Testis (tissue), 3 donors: Measurements from ENCODE around the gene ACY1. TPM values are rescaled to one million over a fixed set of nuclear protein-coding genes. Genes with fewer than 3 reads are reported as not detected.
A peak's percentile ranks its signal among the peaks of the same experiment; 100 is the strongest.

Source experiments
- DNase-seq: peaks from one replicate; pipeline ENCODE4 v3.0.0-alpha.2; 2019
- H3K27ac ChIP-seq, 2 donors: fragments of 200-600 bp; sonication (generic); one replicate each; pipeline ENCODE4 v1.5.1; 2019
- H3K27me3 ChIP-seq: fragments of 200-600 bp; sonication (generic); one replicate; pipeline ENCODE4 v1.5.1; 2019
- H3K36me3 ChIP-seq: fragments of 200-600 bp; sonication (generic); one replicate; pipeline ENCODE4 v1.5.1; 2017; ENCODE audit warnings: low read depth; ENCODE audit errors: missing control alignments
- H3K4me1 ChIP-seq: fragments of 200-600 bp; sonication (generic); one replicate; pipeline ENCODE4 v1.5.1; 2019
- H3K4me3 ChIP-seq, 2 donors: fragments of 200-600 bp; sonication (generic); one replicate each; pipeline ENCODE4 v1.5.1; 2017 to 2019
- H3K9me3 ChIP-seq: fragments of 200-600 bp; sonication (generic); one replicate; pipeline ENCODE4 v1.5.1; 2017
- CTCF ChIP-seq, 3 experiments: fragments of 450-650 bp in 2 of 3; fragments of 200-600 bp in 1 of 3; sonication (generic) in 1 of 3; IDR thresholded peaks; one replicate each; pipeline ENCODE4 v1.5.1; 2016 to 2019; ENCODE audit warnings: antibody characterized with exemption in 3 of 3, mild to moderate bottlenecking in 2 of 3, moderate library complexity in 1 of 3
- POLR2A ChIP-seq: fragments of 450-650 bp; IDR thresholded peaks from one replicate; pipeline ENCODE4 v1.6.1; 2017; ENCODE audit warnings: antibody characterized with exemption, mild to moderate bottlenecking, moderate library complexity
- WGBS, 2 donors: methylation state at CpG; one replicate each; pipeline ENCODE4 v1.1.5; 2018; 5-methylcytosine and 5-hydroxymethylcytosine counted together
- intact Hi-C: fragments of 100-400 bp; cut with DNase I; formaldehyde crosslinking; loops from one replicate; pipeline ENCODE4 v1.15.1; 2023; ENCODE audit warnings: low total_unique reads
- polyA plus RNA-seq: library from polyadenylated mRNA; stranded (reverse); fragments of 350-450 nt; fragmentation: Illumina TruSeq; extraction: RNeasy Lipid Tissue Mini Kit (QIAGEN cat#74804); gene quantifications from one replicate; pipeline ENCODE4 v1.2.3, GENCODE V29; 2014; ENCODE audit warnings: low read depth, low replicate concordance; ENCODE audit not compliant: insufficient read depth
- total RNA-seq, 2 donors: library from RNA; depleted of rRNA; stranded (reverse); fragments of >200 nt; gene quantifications; one replicate each; pipeline ENCODE4 v1.2.3, GENCODE V29; 2016

The ACY1 gene
- total and polyA plus RNA-seq, 3 donors from 2014 or later: 16.0 to 26.7 (median 17.1) TPM

DNA sequence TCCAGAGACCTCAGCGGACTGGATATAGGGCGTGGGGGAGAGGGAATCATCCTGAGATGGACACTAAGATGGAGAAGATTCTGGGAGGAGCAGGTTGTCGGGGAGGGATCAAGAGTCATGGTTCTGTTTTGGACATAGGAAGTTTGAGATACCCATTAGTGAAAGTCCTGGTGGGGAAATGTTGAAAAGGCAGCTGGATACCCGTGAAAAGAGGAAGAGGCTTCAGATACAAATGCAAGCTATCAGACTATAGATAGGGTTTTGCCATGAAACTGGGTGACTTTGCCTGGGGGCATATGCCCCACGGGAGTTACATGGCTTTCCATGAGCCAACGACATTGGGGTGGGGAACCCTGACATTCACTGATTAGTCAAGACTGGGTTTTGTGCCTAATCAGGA lies 29.2 kb upstream of the ACY1 start:
- Histone ChIP-seq H3K4me1 (peaks cover 7% of the 10 kb centered on the region), H3K36me3 (no peaks in the 10 kb centered on the region), H3K27me3 (no peaks in the 10 kb centered on the region), H3K4me3 (no peak overlapping the region), H3K27ac (no peak overlapping the region), H3K9me3 (no peaks in the 10 kb centered on the region)
- intact Hi-C loops: no loop called here
- 75 to 84% methylated on average over 6 of the region's 6 CpGs for WGBS, 2 donors
- TF ChIP-seq CTCF (IDR thresholded peaks at IDR 0.05) (no peak), POLR2A (no peak)
- no peak for DNase-seq

- Histone ChIP-seq H3K27ac (no peak overlapping the region), H3K9me3 (no peaks in the 10 kb centered on the region), H3K36me3 (no peaks in the 10 kb centered on the region), H3K27me3 (no peaks in the 10 kb centered on the region), H3K4me1 (peaks cover 7% of the 10 kb centered on the region), H3K4me3 (no peak overlapping the region)
- TF ChIP-seq POLR2A (no peak), CTCF (IDR thresholded peaks at IDR 0.05) (no peak)
- WGBS, 2 donors: 62 to 84% methylated on average over 1 of the region's 1 CpG
- intact Hi-C loops: no loop called here
- no peak for DNase-seq
Measured at GRCh38 chr3:51954713-51955112, 28.6 kb upstream of the ACY1 start.

DNA sequence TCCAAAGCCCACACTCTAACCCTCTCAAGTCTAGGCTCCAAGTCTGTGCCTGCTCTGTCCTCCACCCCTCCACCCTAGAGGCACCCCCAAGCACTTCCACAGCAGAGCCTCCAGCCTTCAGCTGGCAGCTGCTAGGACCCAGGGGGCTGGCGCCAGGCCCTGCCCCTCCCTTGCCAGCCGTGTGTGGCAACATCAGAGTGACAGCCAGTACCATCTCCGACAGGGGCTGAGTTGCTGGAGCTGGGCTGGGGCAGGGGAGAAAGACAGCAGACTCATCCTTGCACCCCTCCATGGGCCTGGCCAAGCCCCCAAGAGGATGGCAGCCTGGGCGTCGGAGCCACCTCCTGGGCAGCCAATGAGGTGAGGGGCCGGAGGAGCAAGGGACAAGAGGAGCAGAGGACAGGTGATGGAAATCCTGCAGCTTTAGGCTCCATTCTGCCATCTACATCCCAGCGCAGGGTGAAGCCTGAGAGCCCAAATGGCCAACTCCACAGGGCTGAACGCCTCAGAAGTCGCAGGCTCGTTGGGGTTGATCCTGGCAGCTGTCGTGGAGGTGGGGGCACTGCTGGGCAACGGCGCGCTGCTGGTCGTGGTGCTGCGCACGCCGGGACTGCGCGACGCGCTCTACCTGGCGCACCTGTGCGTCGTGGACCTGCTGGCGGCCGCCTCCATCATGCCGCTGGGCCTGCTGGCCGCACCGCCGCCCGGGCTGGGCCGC lies 28.0 kb upstream of the ACY1 start, which contains the start of gene GPR62:
Gene GPR62 (plus strand): TSS at position 207 of the 718 bp plus-strand sequence. CDS start 272 bp downstream, at position 479.
- no peaks in the 10 kb centered on the region for H3K27me3 ChIP-seq
- intact Hi-C loops: no loop called here
- WGBS, 2 donors: 23 to 27% methylated on average over 11 to 31 of the region's 33 CpGs
- peak within 1 kb of the TSS; percentile 44 to 57 for H3K4me3 ChIP-seq
- DNase-seq: no peak
- H3K27ac ChIP-seq: peak within 1 kb of the TSS in 1 of 2 donors; percentile 51
- no peaks in the 10 kb centered on the region for H3K36me3 ChIP-seq
- H3K9me3 ChIP-seq: no peaks in the 10 kb centered on the region
- TF ChIP-seq POLR2A: no peak
- no peak for TF ChIP-seq CTCF (IDR thresholded peaks at IDR 0.05)
- peaks cover 7% of the 10 kb centered on the region for H3K4me1 ChIP-seq

DNA sequence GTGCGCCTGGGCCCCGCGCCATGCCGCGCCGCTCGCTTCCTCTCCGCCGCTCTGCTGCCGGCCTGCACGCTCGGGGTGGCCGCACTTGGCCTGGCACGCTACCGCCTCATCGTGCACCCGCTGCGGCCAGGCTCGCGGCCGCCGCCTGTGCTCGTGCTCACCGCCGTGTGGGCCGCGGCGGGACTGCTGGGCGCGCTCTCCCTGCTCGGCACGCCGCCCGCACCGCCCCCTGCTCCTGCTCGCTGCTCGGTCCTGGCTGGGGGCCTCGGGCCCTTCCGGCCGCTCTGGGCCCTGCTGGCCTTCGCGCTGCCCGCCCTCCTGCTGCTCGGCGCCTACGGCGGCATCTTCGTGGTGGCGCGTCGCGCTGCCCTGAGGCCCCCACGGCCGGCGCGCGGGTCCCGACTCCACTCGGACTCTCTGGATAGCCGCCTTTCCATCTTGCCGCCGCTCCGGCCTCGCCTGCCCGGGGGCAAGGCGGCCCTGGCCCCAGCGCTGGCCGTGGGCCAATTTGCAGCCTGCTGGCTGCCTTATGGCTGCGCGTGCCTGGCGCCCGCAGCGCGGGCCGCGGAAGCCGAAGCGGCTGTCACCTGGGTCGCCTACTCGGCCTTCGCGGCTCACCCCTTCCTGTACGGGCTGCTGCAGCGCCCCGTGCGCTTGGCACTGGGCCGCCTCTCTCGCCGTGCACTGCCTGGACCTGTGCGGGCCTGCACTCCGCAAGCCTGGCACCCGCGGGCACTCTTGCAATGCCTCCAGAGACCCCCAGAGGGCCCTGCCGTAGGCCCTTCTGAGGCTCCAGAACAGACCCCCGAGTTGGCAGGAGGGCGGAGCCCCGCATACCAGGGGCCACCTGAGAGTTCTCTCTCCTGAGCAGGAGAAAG lies 27.2 kb upstream of the ACY1 start:
- peak overlapping the region; percentile 44 to 57 for H3K4me3 ChIP-seq
- H3K27ac ChIP-seq: peak overlapping the region in 1 of 2 donors; percentile 51
- intact Hi-C loops: no loop called here
- H3K9me3 ChIP-seq: no peaks in the 10 kb centered on the region
- TF ChIP-seq CTCF (IDR thresholded peaks at IDR 0.05) (peak; percentile 7 to 50 (median 44)), POLR2A (no peak)
- 7 to 20% methylated on average over 1 to 86 of the region's 97 CpGs for WGBS, 2 donors
- no peaks in the 10 kb centered on the region for H3K36me3 ChIP-seq
- peaks cover 7% of the 10 kb centered on the region for H3K4me1 ChIP-seq
- H3K27me3 ChIP-seq: no peaks in the 10 kb centered on the region
- peak; percentile 63 for DNase-seq
